GM18907 (cell line): ENCODE data around the gene CDK19.
A peak's percentile ranks its signal among the peaks of the same experiment; 100 is the strongest.
"Not testable (repeated sequence)": the region's sequence is repeated elsewhere in the genome, so short reads cannot be mapped to it uniquely, and the experiment has no call there.

Source experiments
- ATAC-seq: cut with Tn5 transposase; IDR thresholded peaks from one replicate; pipeline ENCODE4 v1.9.1; 2021; ENCODE audit warnings: mild to moderate bottlenecking, moderate library complexity; ENCODE audit not compliant: unreplicated experiment

The CDK19 gene

DNA sequence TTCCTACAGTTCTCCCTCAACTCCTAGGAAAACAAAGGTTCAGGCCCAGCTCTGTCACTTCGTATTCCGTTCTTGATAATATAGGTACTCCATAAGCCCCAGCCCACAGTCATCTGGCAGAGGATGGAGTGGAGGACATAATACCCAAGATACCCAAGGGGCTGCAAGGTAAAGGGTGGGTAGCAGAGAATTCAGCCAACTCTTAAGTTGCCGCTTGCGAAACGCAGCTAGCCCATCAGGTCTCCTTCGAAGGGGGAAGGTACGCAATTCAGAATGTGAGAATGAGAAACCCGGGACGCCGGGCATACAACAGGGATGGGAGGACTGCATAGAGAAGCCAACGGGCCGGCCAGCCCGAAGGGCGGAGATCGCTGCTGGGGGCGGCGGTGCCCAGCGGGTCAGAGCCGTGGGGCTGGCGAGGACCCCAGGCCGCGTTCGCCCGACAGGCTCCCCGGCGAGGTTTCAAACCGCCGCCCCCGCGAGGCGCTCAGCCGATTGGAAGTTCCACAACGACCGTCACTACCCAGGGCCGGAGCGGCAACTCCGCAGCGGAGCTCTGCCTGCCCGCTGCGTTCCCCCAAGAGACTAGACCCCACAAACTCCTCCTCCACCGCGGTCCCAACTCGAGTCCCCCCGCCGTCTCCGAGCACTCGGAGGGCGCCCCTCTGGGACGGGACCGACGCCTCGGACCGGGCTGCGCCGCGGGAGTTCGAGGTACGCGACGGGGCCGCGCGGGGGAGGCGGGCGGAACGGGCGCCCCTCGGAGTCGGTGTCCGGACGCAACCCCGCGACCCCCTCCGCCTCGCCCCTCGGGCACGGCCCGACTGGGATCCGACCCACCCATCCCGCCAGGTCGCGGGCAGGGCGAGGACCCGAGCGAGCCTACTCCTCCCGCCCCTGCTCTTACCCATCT is 911 bp downstream of the CDK19 start:
- ATAC-seq: peak; percentile 17

DNA sequence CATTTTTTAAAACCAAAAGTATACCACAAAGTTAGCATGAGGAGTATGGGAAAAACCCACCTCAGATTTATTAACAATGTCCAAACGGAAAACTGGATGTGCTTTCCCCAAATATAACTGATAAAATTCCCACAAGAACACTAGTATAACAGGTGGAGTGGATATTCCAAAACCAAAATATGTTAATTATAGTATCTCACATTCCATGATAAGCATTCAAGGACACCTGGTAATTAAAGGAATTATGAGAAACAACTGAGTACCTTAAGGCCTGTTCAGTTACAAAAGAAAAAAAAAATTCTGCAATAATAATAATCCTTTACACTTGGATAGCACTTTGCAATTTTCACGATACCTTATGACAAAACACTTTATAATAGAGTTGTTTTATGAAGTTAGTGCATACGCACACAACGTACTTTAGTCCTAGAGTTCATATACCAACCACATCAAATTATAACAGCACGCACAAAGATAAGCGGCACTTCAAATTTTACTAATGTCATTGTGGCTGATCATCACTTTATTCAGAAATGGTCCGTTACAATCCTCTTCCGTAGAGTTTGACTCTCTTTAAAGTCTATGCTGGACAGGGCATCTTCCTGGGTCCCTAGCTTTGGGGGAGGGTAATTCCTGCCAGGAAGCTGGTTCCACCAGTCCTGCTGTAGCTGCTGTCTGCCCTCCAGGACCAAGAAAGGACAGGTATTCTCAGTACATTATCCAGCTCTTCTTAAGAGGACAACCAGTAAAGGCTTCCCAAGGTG is 1.7 kb downstream of the CDK19 start:
- no peak for ATAC-seq

DNA sequence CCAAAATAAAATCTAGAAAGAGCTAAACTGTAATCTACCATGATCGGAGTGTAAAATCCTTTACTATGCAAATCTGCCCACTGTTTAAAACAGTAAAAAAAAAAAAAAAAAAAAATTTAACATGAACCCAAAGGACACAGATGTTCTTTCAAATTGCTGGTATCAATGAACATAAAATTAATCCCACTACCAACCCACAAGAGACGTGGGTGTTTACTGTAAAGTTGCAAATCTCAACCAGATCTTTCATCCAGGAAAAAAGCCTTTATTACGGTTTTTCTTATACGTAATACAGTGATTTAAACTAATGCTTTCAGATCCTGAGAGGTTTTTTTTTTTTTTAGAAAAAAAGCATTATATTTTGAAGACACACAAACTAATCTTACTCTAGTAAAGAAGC is 2.5 kb downstream of the CDK19 start:
- ATAC-seq: no peak

DNA sequence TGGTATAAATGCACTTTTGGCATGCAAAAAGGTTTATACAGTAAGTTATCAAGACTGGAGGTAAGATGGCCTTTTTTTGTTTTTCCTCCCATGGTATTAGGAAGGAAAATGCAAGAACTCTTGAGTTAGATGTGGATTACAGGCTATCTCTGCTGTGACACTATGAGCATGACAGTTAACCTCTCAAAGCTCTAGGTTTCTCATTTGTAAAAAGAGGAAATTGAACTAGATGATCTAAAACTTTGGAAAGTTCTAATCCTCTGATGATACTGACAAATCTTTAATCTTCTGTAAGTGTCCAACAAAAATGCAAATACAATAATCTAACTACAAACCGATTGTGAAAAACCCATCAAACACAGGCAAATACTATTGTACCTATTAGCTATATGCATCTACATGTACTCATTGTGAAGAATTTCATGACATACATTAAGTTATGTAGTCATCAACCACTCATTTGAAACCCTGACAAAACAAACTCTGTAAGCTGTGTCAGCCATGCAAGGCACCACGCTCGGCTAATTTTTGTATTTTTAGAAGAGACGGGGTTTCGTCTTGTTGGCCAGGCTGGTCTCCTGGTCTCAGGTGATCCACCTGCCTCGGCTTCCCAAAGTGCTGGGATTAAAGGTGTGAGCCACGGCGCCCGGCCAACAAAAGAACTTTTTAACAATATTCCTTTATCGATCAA is 4.2 kb downstream of the CDK19 start:
- ATAC-seq: peak; percentile 14

DNA sequence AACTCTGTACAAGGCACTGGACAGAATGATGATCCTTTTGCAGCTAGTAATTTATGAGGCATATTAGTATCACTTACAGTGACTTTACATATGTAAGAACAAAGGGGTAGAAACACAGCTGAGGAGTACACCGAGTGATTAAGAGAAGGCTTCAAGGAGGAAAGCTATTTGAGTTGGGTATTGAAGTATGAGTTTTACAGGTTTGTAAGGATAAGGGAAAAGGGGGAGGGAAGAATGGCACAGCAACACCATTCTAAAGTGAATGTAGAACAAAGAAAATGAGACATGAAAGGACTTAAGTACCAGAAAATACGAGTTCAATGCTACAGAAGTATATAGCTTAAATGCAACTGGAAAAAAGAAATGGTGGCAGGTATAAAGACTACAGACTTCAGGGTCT is 5.5 kb downstream of the CDK19 start:
- ATAC-seq: no peak

DNA sequence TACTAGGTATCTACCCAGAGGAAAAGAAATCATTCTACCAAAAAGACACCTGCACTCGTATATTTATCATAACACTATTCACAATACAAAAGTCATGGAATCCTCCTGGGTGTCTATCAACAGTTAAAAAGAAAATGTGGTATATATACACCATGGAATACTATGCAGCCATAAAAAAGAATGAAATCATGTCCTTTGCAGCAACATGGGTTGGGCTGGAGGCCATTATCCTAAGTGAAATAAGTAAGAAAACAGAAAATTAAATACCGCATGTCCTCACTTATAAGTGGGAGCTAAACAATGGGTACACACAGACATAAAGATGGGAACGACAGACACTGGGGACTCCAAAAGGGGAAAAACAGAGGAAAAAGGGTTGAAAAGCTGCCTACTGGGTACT is 13.1 kb downstream of the CDK19 start:
- not testable (repeated sequence) for ATAC-seq

DNA sequence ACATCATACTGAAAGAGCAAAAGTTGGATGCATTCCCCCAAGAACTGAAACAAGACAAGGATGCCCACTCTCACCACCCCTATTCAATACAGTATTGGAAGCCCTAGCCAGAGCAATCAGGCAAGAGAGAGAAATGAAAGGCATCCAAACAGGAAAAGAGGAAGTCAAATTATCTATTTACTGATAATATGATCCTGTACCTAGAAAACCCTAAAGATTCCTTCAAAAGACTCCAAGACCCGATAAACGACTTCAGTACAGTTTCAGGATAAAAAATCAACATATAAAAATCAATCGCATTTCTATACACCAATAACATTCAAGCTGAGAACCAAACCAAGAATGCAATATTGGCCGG is 14.5 kb downstream of the CDK19 start:
- no peak for ATAC-seq

DNA sequence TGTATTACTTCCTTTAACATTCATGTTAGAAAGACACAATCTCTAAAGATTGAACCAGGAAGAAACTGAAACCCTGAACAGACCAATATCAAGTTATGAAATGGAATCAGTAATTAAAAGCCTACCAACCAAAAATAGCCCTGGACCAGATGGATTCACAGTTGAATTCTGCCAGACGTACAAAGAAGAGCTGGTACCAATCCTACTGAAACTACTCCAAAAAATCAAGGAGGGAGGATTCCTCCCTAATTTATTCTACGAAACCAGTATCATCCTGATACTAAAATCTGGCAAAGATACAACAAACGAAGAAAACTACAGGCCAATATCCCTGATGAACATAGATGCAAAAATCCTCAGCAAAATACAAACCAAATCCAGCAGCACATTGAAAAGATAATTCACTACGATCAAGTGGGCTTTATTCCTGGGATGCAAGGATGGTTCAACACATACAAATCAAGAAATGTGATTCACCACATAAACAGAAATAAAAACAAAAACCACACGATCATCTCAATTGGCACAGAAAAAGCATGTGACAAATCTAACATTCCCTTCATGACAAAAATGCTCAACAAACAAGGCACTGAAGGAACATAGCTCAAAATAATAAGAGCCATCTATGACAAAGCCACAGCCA is 15.0 kb downstream of the CDK19 start:
- no peak for ATAC-seq

DNA sequence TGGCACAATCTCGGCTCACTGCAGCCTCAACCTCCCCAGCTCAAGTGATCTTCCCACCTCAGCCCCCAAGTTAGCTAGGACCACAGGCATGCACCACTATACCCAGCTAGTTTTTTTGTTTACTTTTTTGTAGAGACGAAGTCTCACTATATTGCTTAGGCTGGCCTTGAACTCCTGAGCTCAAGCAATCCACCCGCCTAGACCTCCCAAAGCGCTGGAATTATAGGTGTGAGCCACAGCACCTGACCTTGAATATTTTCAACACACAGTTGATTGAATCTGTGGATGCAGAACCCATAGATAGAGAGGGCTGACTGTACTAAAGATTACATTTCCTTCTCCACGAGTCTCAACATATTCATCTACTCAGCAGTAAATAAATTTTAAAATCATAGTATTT is 15.6 kb downstream of the CDK19 start:
- no peak for ATAC-seq

DNA sequence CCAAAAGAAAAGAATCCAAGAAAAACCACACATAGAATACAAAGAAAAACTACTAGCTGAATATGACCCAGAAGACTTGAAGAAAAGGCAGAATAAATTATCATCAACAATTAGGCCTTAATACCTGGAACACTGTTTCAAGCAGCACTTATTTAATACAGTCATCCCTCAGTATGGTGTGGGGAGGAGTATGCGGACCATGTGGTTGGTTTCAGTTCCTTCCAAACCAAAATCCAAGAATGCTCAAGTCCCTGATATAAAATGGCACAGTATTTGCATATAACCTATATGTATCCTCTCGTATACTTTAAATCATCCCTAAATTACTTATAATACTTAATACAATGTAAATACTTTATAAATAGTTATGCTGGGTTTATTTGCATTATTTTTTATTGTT is 16.1 kb downstream of the CDK19 start:
- peak; percentile 49 for ATAC-seq

DNA sequence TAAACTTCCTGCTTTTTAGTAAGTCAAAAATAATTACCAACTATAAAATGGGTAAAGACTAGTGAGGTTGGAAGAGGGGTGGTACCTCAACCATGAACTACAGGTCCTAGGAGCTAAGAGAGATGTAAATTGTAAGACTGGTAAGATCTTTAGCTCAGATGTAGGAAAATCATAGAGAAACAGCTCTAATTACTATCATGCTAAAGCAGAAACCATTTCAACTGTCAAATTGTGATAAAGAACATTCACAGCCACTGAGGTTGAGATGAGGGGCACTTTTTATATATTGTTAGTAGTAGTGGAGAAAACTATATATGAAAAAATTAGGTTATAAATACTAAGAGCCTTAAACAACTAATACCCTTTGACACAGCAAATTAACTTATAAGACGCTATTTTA is 20.0 kb downstream of the CDK19 start:
- no peak for ATAC-seq

DNA sequence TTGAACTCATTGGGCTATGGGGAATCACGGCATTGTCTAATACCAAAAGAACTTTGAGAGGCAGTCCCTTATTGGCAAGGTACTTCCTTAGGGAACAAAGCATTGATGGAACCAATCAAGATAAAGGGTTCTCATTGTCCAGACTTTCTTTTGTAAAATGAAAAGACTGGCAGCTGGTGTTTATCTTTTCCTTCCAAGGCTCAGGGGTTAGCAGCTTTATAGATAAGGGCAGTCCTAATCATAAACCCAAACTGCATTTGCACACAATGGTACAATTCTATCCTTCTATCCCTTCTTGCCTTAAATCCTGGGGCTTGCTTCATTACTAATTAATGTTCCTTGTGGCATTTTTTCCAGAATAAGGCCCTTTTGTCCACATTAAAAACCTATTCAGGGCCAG is 28.6 kb downstream of the CDK19 start:
- ATAC-seq: no peak

DNA sequence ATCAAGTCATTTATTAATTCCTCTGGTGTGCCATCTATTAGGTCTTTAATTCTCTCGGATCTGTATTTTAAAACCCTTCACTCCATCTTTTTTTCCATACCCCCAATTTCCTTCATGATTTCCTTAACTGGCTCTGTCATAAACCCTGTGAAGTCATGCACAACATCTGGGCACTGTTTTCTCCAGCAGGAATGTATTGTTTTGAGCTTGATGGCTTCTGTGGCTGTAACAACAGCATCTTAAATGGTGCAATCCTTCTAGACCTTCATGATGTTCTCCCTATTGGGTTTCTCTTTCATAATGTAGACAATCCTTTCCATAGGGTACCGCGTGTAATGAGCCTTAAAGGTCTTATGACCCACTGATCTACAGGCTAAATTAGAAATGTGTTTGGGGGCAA is 29.0 kb downstream of the CDK19 start:
- ATAC-seq: no peak

DNA sequence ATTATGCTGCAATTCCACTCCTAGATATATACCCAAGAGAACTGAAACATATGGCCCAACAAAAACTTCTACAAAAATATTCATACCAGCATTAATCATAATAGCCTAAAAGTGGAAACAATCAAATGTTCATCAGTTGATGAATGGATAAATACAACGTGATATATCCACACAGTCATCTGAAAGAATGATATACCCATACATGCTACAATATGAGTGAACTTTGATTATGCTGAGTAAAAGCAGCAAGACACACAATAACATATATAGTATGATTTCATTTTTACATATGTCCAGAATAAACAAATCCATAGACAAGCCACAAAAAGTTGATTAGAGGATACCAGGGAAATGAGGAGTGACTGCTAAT is 30.7 kb downstream of the CDK19 start:
- ATAC-seq: no peak

DNA sequence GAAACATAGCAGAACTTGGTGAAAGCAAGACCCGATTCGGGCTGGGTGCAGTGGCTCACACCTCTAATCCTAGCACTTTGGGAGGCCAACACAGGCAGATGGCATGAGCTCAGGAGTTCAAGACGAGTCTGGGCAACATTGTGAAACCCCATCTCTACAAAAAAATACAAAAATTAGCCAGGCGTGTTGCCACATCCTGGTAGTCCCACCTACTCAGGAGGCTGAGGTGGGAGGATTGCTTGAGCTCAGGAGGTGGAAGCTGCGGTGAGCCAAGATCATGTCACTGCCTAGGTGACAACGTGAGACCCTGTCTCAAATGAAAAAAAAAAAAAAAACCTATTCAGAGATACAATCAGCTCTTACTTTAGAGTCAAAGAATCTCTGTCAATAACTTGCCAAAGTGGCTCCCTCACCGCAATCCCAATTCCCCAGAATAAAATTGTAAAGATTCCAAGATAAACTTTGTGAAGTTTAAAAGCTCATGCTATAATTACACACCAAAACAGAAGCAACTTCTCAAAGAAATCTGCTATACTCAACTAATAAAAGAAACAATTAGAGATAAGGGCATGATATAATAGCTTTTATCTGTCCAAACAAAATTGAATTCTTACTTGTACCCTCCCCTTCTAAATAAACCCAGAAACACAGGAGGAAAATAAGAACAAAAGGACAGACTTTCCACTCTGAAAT is 33.6 kb downstream of the CDK19 start:
- ATAC-seq: no peak

DNA sequence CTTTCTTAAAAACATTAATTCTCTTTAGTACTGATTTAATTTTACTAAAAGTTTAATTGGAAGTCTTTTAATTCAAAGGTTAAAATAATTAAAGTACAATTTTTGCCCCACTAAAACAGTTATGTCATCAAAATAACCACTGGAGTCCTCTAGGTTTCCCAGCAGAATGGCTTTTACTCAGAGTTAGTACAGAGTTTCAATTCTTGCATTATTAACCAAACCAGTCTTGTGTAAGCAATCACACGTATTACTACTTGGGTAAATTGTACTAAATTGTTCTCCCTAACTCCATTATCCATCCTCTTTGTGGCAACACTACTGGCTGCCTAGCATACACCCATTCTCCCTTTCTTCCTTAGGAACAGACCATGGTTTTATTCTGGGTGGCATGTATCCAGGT is 36.9 kb downstream of the CDK19 start:
- ATAC-seq: no peak

DNA sequence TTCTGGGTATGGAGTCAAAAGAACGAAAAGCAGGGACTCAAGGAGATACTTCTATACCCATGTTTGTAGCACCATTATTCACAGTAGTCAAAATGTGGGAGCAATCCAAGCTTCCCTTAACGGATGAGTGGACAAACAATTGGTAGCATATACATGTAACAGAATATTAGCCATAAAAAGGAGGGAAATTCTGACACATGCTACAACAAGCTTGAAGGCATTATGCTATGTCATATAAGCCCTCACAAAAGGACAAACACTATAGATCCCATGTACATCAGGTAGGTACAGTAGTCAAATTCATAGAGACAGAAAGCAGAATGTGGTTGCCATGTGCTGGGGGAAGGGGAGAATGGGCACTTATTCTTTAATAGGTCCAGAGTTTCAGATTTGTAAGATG is 37.6 kb downstream of the CDK19 start:
- no peak for ATAC-seq

DNA sequence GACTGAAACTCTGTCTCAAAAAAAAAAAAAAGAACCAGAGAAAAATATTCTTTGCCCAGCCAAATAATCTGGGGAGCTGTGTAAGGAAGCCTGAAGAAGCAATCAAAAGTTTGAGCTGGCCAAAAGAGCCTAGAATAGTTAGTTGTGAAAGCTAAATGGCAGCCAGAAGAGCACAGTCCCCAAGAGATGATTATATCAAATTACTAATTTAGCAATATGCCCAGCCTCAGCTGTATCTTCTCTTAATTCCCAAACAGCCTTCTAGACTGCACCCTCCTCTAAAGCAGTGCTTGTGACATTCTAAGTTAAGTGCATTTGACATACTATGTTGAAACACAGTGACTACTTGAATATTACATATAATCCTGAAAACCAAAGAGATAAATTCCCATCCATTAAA is 38.9 kb downstream of the CDK19 start:
- ATAC-seq: no peak

DNA sequence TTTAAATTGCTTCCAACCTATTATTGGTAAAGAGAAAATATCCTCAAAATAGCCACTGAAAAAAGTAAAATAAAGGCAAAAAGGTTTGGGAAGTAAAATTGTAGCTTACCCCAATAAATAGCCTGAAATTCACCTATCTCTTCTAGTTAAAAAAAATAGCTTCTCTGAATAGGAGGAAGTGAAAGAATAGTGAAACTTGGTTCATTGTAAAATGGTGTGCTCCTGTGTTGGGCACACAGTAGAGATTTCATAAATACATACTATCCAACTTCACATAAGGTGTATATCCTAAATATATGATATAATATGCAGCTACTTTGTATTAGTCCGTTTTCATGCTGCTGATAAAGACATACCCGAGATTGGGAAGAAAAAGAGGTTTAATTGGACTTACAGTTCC is 45.3 kb downstream of the CDK19 start:
- no peak for ATAC-seq

DNA sequence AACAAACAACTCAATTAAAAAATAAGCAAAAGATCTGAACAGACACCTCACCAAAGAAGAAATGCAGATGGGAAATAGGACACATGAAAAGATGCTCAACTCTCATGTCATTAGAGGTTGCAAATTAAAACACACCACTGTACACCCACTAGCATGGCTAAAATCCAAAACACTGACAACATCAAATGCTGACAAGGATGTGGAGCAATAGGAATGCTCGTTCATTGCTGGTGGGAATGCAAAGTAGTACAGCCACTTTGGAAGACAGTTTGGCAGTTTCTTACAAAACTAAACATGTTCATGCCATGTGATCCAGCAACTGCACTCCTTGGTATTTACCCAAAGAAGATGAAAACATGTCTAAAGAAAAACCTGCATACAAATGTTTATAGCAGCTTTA is 47.2 kb downstream of the CDK19 start:
- ATAC-seq: no peak

DNA sequence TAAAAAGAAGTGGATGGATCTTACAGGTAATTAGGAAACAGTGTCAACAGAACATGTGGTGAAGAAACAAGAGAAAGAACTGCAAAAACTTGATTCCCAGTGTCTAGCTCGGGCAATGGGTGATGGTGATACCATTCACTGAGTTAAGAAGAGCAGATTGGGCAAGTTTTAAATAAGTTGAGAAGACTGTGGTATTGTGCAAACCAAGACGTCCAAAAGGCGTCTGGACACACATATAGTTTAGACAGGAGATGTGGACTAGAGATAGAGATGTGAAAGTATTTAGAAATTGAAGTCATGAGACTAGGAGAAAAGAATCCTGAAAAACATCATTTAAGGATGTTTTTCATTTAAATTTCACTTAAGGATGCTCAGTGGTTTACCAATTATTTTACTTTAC is 53.9 kb downstream of the CDK19 start:
- no peak for ATAC-seq
